GM23248 (cell line): ENCODE measurements around the gene HINT3.

ENCODE experiments used
- EZH2 ChIP-seq: fragments of 200-600 bp; sonication (generic); IDR thresholded peaks from 2 replicates; pipeline ENCODE4 v1.6.1; 2018; ENCODE audit warnings: antibody characterized with exemption, mild to moderate bottlenecking; ENCODE audit not compliant: insufficient read depth, poor library complexity, severe bottlenecking
- EZH2phosphoT487 ChIP-seq: fragments of 200-600 bp; sonication (generic); IDR thresholded peaks from 2 replicates; pipeline ENCODE4 v1.6.1; 2018; ENCODE audit warnings: antibody characterized with exemption, moderate library complexity, mild to moderate bottlenecking, low read depth; ENCODE audit not compliant: insufficient read depth

DNA sequence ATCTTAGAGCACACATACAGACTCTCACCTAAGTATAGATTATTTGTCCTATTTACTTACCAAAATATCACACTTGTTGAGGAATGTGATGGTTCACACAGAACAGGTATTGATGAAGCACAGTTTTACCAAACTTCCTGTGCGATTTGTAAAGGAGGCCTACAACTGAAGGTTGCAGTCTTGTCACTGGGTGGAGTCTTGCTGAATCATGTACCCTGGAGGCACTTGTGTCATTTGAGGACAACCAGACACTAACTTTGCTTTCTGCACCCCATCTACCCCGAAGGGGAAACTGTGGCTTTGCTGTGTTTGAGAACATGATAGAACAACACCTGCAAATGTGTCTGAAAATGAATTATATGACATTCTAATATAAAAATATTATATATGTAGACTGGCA lies 32.4 kb upstream of the HINT3 start:
- no peak for TF ChIP-seq EZH2
- no peak for TF ChIP-seq EZH2phosphoT487
